ENCODE measurements around the gene HMOX1. TPM values are rescaled to one million over a fixed set of nuclear protein-coding genes. Genes with fewer than 3 reads are reported as not detected.

Gene HMOX1
- total and polyA plus RNA-seq, 2 of the 8 experiments (the other 6 are each of a cell fraction or from before 2014, with no cell fraction given), result 25.0 to 41.6 TPM

DNA sequence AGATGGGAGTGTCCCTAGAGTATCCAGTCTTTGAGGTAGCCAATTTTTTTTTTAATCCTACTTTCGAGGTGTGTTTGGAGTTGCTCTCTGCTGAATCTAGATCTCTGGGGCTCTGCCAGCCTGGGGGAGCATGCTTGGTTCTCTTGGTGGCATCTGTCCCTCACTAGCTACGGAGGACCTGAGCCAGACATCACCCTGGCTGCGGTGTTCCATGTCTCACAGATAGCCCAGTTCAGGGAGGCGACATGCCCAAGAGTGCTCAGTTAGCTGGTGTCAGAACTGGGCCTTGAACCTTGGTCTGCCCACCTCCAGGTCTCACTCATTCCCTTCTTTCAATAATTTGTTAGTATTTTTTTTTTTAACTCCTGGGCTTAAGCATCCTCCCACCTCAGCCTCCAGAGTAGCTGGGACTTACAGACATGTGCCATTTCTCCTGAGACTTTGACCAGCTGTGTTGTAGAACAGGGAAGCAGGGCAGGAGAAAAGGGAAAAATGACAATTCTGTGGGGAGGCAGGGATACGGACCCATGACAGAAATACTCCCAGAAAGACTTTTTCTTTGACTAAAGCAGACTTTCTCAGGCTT is 621 bp downstream of the HMOX1 start:
- H3K4ac ChIP-seq (replicated peaks; ENCODE audit: insufficient read length, low read depth, low read length), result no peak overlapping the region
- peaks cover 0 to 4% (median under 1%) of the 10 kb centered on the region in 4 experiments; a peak in 2 of 8 replicates for H3K36me3 ChIP-seq (ENCODE audit: control insufficient read depth in 2 of 4, insufficient read depth in 4 of 4, low read length in 3 of 4)
- H3K4me1 ChIP-seq (replicated peaks in 1 of 4; ENCODE audit: control insufficient read depth in 3 of 4, insufficient read depth in 4 of 4, low read length in 3 of 4), result peaks cover 20 to 25% (median 24%) of the 10 kb centered on the region in 4 experiments
- peak overlapping the region; percentile 1 for H3K56ac ChIP-seq (replicated peaks; ENCODE audit: insufficient read length, low read depth, low read length)
- no peak overlapping the region for H3K14ac ChIP-seq (ENCODE audit: insufficient read length)
- peaks cover 8% of the 10 kb centered on the region; the same call in 1 of the 2 replicates for H3K23me2 ChIP-seq (ENCODE audit: low read depth, low read length)
- peak overlapping the region; percentile 8 for H4K5ac ChIP-seq (ENCODE audit: insufficient read length, low read depth, low read length)
- peak overlapping the region; percentile 67 for H4K91ac ChIP-seq (replicated peaks; ENCODE audit: insufficient read length, low read length)
- no peak overlapping the region for H3K23ac ChIP-seq (ENCODE audit: insufficient read length)
- H2BK120ac ChIP-seq (replicated peaks; ENCODE audit: low read depth, low read length), result no peak overlapping the region
- peak overlapping the region; percentile 73; the same call in 1 of the 2 replicates for H2BK5ac ChIP-seq (ENCODE audit: low read depth, low read length)
- DNase-seq (ENCODE audit: low read depth in 1 of 2, low spot score in 2 of 2) (no peak), FAIRE-seq (no peak)
- H3K4me3 ChIP-seq (ENCODE audit: extremely low read depth in 1 of 4, insufficient read depth in 2 of 4, low read depth in 3 of 4, low read length in 4 of 4), result peak overlapping the region; percentile 34 to 63 (median 45)
- H2AFZ ChIP-seq (ENCODE audit: low read length), result no peak overlapping the region
- H3K9ac ChIP-seq (replicated peaks in 1 of 4; ENCODE audit: extremely low read depth in 1 of 4, low read depth in 3 of 4, low read length in 3 of 4), result peak overlapping the region; percentile 8 to 72 (median 54)
- no peaks in the 10 kb centered on the region for H4K20me1 ChIP-seq (replicated peaks in 1 of 2; ENCODE audit: control insufficient read depth in 1 of 2, insufficient read depth in 2 of 2, low read length in 2 of 2)
- WGBS, 2 experiments (ENCODE audit: extremely low coverage in 1 of 2, insufficient coverage in 1 of 2, insufficient read length in 1 of 2, insufficient replicate concordance in 2 of 2, low coverage in 1 of 2, low lambda C conversion rate in 2 of 2, missing lambda C conversion rate in 1 of 2), result 83% methylated on average over 5 of the region's 5 CpGs; no CpG with 5 or more reads in 1 of the 2 experiments
- CTCF ChIA-PET (ENCODE audit: partially characterized antibody), result interaction anchor here (0.7 to 1.2 kb wide), 3 partner anchors 31 to 239 kb away, joined by 3 read pairs; no protein-coding TSS in a partner anchor
- H2BK12ac ChIP-seq (ENCODE audit: low read depth, low read length), result peak overlapping the region; percentile 70
- no peaks in the 10 kb centered on the region for H3K9me3 ChIP-seq (ENCODE audit: insufficient read depth in 2 of 2, low read depth in 1 of 2, low read length in 1 of 2)
- peak overlapping the region; percentile 9; the same call in 1 of the 2 replicates for H2AK5ac ChIP-seq (ENCODE audit: low read depth, low read length)
- H3K79me2 ChIP-seq (ENCODE audit: control insufficient read depth in 1 of 2, insufficient read depth in 2 of 2, low read length in 2 of 2), result peaks cover 0 to 4% of the 10 kb centered on the region in 2 experiments; a peak in 1 of 4 replicates
- peak overlapping the region; percentile 69 to 85 for H3K4me2 ChIP-seq (ENCODE audit: insufficient read depth in 1 of 2, low read depth in 2 of 2, low read length in 2 of 2)
- H3K18ac ChIP-seq (ENCODE audit: extremely low read depth, low read length), result peak overlapping the region; percentile 76; the same call in 1 of the 2 replicates
- POLR2A ChIA-PET (ENCODE audit: partially characterized antibody), result interaction anchor here (0.7 to 57.4 kb wide), 4 partner anchors 9 to 294 kb away, joined by 3 to 1995 read pairs (median 4); partner anchors contain the start of genes MCM5 and TOM1
- peaks cover 2% of the 10 kb centered on the region; the same call in 1 of the 2 replicates for H3K79me1 ChIP-seq (ENCODE audit: low read depth, low read length)
- H3K27ac ChIP-seq (ENCODE audit: low read depth, low read length), result no peak overlapping the region
- peak overlapping the region; percentile 84; the same call in 1 of the 2 replicates for H4K8ac ChIP-seq (ENCODE audit: extremely low read depth, insufficient read depth, low read length)
- no peaks in the 10 kb centered on the region; a peak in 1 of 7 replicates for H3K27me3 ChIP-seq (replicated peaks in 1 of 4; ENCODE audit: control insufficient read depth in 3 of 4, extremely low read depth in 1 of 4, insufficient read depth in 3 of 4, low read length in 3 of 4)
- peak overlapping the region; percentile 66; the same call in 1 of the 2 replicates for H2BK15ac ChIP-seq (ENCODE audit: low read length)
- no peak overlapping the region for H2BK20ac ChIP-seq (ENCODE audit: low read length)
- TF ChIP-seq SUZ12 (IDR thresholded peaks at IDR 0.05; ENCODE audit: low read length) (no peak), ZNF274 (IDR thresholded peaks at IDR 0.05; ENCODE audit: borderline replicate concordance, extremely low read depth, low read length) (no peak), EZH2 (IDR thresholded peaks at IDR 0.05; ENCODE audit: low read depth, low read length, severe bottlenecking) (no peak), CEBPB (IDR thresholded peaks at IDR 0.05; ENCODE audit: low read depth, low read length) (no peak), BACH1 (IDR thresholded peaks at IDR 0.05; ENCODE audit: low read length) (no peak), RAD21 (IDR thresholded peaks at IDR 0.05 in 1 of 2, conservative IDR thresholded peaks at IDR 0.05 in 1 of 2; ENCODE audit: low read depth in 2 of 2, low read length in 2 of 2) (no peak), EP300 (IDR thresholded peaks at IDR 0.05; ENCODE audit: borderline replicate concordance in 1 of 2, low read depth in 2 of 2, low read length in 2 of 2) (no peak), CBX8 (IDR thresholded peaks at IDR 0.05; ENCODE audit: borderline replicate concordance, low read depth, low read length) (no peak), JUND (IDR thresholded peaks at IDR 0.05; ENCODE audit: low read length) (no peak), KDM1A (IDR thresholded peaks at IDR 0.05; ENCODE audit: borderline replicate concordance, low read length) (no peak), FOSL1 (IDR thresholded peaks at IDR 0.05; ENCODE audit: insufficient read depth, low read depth, low read length) (no peak), SIX5 (IDR thresholded peaks at IDR 0.05; ENCODE audit: low read depth, low read length) (no peak)
